ENCODE results near the gene NKAIN2.

The NKAIN2 gene

DNA sequence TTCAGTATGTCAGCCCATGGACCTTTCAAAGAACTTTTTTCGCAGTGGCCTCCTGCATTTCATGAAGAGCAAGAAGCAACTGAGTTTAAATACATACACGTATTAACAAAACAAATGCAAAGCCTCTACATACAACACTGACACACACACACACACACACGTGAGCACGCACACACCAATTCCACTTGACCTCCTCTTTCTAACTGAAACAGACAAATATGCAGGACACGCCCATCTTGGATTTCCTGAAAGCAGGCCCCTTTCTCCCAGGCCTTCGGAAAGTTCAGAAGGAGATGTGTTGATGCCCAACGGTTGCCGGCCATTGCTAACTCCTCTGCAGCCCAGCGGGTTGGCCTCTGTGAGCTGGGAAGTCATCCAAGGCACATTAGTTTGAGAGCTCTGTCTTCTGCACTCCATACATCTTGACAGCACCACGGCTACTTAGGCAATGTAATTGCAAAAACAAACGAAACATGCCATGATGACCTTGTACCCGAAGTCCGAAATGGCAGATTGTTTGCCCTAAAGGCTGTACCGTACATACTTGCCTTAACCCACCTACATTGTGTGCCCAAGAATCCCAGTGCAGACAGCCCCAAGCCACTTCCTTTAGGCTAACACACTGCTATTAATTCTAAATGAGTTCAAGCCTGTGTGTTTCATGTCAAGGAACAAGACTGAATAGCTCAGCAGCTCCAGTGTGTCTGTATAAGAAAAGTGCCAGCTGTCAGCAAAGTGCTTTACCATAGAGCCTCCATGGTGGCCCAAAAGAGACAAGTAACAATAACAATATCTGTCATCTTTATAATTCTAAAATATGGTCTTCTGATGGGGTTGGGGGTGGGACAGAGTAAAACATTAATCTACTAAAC, 1019.8 kb downstream of the NKAIN2 start (continued):
- TF ChIP-seq ZNF555 (tag by site-specific recombination; conservative IDR thresholded peaks at IDR 0.05) (no peak), ZNF473 (tag by site-specific recombination; IDR thresholded peaks at IDR 0.05) (no peak), MYNN (tag by site-specific recombination; IDR thresholded peaks at IDR 0.05; ENCODE audit: borderline replicate concordance) (0 out of 2 replicates have a peak, but pooled peaks have one; percentile 46), ZNF623 (tag by site-specific recombination; IDR thresholded peaks at IDR 0.05) (no peak), ZNF501 (tag by site-specific recombination; IDR thresholded peaks at IDR 0.05) (no peak), ZNF335 (tag by site-specific recombination; conservative IDR thresholded peaks at IDR 0.05) (peak; percentile 56), ZIC2 (tag by site-specific recombination; IDR thresholded peaks at IDR 0.05) (peak; percentile 24; the same call in 1 of the 2 replicates), ZNF433 (tag by site-specific recombination; IDR thresholded peaks at IDR 0.05; ENCODE audit: low read depth) (no peak), YY1 (tag by site-specific recombination; IDR thresholded peaks at IDR 0.05) (peak; percentile 59; the same call in 1 of the 2 replicates), KLF7 (tag by site-specific recombination; IDR thresholded peaks at IDR 0.05; ENCODE audit: borderline replicate concordance) (0 out of 2 replicates have a peak, but pooled peaks have one; percentile 26), REPIN1 (tag by site-specific recombination; IDR thresholded peaks at IDR 0.05; ENCODE audit: low read depth) (no peak), OSR2 (tag by site-specific recombination; IDR thresholded peaks at IDR 0.05) (peak; percentile 71), ZNF549 (tag by site-specific recombination; IDR thresholded peaks at IDR 0.05) (no peak), ZFP41 (tag by site-specific recombination; IDR thresholded peaks at IDR 0.05; ENCODE audit: borderline replicate concordance) (no peak), ZSCAN16 (tag by site-specific recombination; IDR thresholded peaks at IDR 0.05) (0 out of 2 replicates have a peak, but pooled peaks have one; percentile 61), ZBTB20 (tag by site-specific recombination; IDR thresholded peaks at IDR 0.05) (0 out of 2 replicates have a peak, but pooled peaks have one; percentile 23), ZNF48 (tag by site-specific recombination; IDR thresholded peaks at IDR 0.05) (no peak), ZFHX2 (tag by site-specific recombination; conservative IDR thresholded peaks at IDR 0.05) (no peak), ZNF830 (tag by site-specific recombination; IDR thresholded peaks at IDR 0.05; ENCODE audit: low read depth) (no peak), SETDB1 (IDR thresholded peaks at IDR 0.05; ENCODE audit: insufficient read length, low read length) (peak; percentile 18), ZNF350 (tag by site-specific recombination; IDR thresholded peaks at IDR 0.05) (no peak), ZNF202 (tag by site-specific recombination; IDR thresholded peaks at IDR 0.05; ENCODE audit: borderline replicate concordance) (no peak), ZSCAN23 (tag by site-specific recombination; IDR thresholded peaks at IDR 0.05) (no peak), IKZF3 (tag by site-specific recombination; IDR thresholded peaks at IDR 0.05) (peak; percentile 58; the same call in 1 of the 2 replicates), ZNF548 (tag by site-specific recombination; IDR thresholded peaks at IDR 0.05) (no peak), ZNF302 (tag by site-specific recombination; IDR thresholded peaks at IDR 0.05; ENCODE audit: low read depth) (no peak), ZNF416 (tag by site-specific recombination; IDR thresholded peaks at IDR 0.05) (no peak), FEZF1 (tag by site-specific recombination; IDR thresholded peaks at IDR 0.05) (peak; percentile 73)
- TF ChIP-seq, protein P1, sequence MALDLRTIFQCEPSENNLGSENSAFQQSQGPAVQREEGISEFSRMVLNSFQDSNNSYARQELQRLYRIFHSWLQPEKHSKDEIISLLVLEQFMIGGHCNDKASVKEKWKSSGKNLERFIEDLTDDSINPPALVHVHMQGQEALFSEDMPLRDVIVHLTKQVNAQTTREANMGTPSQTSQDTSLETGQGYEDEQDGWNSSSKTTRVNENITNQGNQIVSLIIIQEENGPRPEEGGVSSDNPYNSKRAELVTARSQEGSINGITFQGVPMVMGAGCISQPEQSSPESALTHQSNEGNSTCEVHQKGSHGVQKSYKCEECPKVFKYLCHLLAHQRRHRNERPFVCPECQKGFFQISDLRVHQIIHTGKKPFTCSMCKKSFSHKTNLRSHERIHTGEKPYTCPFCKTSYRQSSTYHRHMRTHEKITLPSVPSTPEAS (tag by site-specific recombination; IDR thresholded peaks at IDR 0.05), result peak; percentile 29; the same call in 1 of the 2 replicates
- TF ChIP-seq, protein P2, sequence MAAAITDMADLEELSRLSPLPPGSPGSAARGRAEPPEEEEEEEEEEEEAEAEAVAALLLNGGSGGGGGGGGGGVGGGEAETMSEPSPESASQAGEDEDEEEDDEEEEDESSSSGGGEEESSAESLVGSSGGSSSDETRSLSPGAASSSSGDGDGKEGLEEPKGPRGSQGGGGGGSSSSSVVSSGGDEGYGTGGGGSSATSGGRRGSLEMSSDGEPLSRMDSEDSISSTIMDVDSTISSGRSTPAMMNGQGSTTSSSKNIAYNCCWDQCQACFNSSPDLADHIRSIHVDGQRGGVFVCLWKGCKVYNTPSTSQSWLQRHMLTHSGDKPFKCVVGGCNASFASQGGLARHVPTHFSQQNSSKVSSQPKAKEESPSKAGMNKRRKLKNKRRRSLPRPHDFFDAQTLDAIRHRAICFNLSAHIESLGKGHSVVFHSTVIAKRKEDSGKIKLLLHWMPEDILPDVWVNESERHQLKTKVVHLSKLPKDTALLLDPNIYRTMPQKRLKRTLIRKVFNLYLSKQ (tag by site-specific recombination; IDR thresholded peaks at IDR 0.05; ENCODE audit: borderline replicate concordance), result no peak
- TF ChIP-seq, protein P3, sequence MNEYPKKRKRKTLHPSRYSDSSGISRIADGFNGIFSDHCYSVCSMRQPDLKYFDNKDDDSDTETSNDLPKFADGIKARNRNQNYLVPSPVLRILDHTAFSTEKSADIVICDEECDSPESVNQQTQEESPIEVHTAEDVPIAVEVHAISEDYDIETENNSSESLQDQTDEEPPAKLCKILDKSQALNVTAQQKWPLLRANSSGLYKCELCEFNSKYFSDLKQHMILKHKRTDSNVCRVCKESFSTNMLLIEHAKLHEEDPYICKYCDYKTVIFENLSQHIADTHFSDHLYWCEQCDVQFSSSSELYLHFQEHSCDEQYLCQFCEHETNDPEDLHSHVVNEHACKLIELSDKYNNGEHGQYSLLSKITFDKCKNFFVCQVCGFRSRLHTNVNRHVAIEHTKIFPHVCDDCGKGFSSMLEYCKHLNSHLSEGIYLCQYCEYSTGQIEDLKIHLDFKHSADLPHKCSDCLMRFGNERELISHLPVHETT (tag by site-specific recombination; IDR thresholded peaks at IDR 0.05), result no peak
- TF ChIP-seq, protein P4, sequence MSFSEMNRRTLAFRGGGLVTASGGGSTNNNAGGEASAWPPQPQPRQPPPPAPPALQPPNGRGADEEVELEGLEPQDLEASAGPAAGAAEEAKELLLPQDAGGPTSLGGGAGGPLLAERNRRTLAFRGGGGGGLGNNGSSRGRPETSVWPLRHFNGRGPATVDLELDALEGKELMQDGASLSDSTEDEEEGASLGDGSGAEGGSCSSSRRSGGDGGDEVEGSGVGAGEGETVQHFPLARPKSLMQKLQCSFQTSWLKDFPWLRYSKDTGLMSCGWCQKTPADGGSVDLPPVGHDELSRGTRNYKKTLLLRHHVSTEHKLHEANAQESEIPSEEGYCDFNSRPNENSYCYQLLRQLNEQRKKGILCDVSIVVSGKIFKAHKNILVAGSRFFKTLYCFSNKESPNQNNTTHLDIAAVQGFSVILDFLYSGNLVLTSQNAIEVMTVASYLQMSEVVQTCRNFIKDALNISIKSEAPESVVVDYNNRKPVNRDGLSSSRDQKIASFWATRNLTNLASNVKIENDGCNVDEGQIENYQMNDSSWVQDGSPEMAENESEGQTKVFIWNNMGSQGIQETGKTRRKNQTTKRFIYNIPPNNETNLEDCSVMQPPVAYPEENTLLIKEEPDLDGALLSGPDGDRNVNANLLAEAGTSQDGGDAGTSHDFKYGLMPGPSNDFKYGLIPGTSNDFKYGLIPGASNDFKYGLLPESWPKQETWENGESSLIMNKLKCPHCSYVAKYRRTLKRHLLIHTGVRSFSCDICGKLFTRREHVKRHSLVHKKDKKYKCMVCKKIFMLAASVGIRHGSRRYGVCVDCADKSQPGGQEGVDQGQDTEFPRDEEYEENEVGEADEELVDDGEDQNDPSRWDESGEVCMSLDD (tag by site-specific recombination; IDR thresholded peaks at IDR 0.05), result no peak
- TF ChIP-seq, protein P5, sequence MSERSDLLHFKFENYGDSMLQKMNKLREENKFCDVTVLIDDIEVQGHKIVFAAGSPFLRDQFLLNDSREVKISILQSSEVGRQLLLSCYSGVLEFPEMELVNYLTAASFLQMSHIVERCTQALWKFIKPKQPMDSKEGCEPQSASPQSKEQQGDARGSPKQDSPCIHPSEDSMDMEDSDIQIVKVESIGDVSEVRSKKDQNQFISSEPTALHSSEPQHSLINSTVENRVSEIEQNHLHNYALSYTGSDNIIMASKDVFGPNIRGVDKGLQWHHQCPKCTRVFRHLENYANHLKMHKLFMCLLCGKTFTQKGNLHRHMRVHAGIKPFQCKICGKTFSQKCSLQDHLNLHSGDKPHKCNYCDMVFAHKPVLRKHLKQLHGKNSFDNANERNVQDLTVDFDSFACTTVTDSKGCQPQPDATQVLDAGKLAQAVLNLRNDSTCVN (tag by site-specific recombination; optimal IDR thresholded peaks at IDR 0.05), result no peak
